ENCODE results near the gene ZNF283.
A peak's percentile ranks its signal among the peaks of the same experiment; 100 is the strongest.
"Not testable (repeated sequence)": the region's sequence is repeated elsewhere in the genome, so short reads cannot be mapped to it uniquely, and the experiment has no call there.

Gene ZNF283

GRCh38 chr19:43784981-43785808 is 41.9 kb upstream of the ZNF283 start:
- in situ Hi-C loops (cut with HindIII; ENCODE audit: low pct_unique_long_range_greater_than_20kb, low sequenced_read_pairs), result no loop called here
- DNase-seq (ENCODE audit: low read depth in 1 of 2, low spot score in 1 of 2), result peak; percentile 64 to 73
- no peak for TF ChIP-seq JUND (IDR thresholded peaks at IDR 0.05; ENCODE audit: low read depth)

- no peak for TF ChIP-seq JUND (IDR thresholded peaks at IDR 0.05; ENCODE audit: low read depth)
- in situ Hi-C loops (cut with HindIII; ENCODE audit: low pct_unique_long_range_greater_than_20kb, low sequenced_read_pairs), result no loop called here
- no peak for DNase-seq (ENCODE audit: low read depth in 1 of 2, low spot score in 1 of 2)
These were observed 40.5 kb upstream of the ZNF283 start for GRCh38 chr19:43786665-43787064.

GRCh38 chr19:43789029-43789428 is 38.1 kb upstream of the ZNF283 start:
- no peak for TF ChIP-seq JUND (IDR thresholded peaks at IDR 0.05; ENCODE audit: low read depth)
- in situ Hi-C loops (cut with HindIII; ENCODE audit: low pct_unique_long_range_greater_than_20kb, low sequenced_read_pairs), result no loop called here
- peak in 1 of 2 experiments; percentile 75 for DNase-seq (ENCODE audit: low read depth in 1 of 2, low spot score in 1 of 2)

GRCh38 chr19:43790587-43790986 is 36.5 kb upstream of the ZNF283 start:
- DNase-seq (ENCODE audit: low read depth in 1 of 2, low spot score in 1 of 2), result no peak
- in situ Hi-C loops (cut with HindIII; ENCODE audit: low pct_unique_long_range_greater_than_20kb, low sequenced_read_pairs), result no loop called here
- TF ChIP-seq JUND (IDR thresholded peaks at IDR 0.05; ENCODE audit: low read depth), result no peak

- in situ Hi-C loops (cut with HindIII; ENCODE audit: low pct_unique_long_range_greater_than_20kb, low sequenced_read_pairs), result no loop called here
- TF ChIP-seq JUND (IDR thresholded peaks at IDR 0.05; ENCODE audit: low read depth), result no peak
- DNase-seq (ENCODE audit: low read depth in 1 of 2, low spot score in 1 of 2), result no peak
These were observed 30.0 kb upstream of the ZNF283 start for GRCh38 chr19:43797118-43797517.

- in situ Hi-C loops (cut with HindIII; ENCODE audit: low pct_unique_long_range_greater_than_20kb, low sequenced_read_pairs), result no loop called here
- DNase-seq (ENCODE audit: low read depth in 1 of 2, low spot score in 1 of 2), result no peak
- TF ChIP-seq JUND (IDR thresholded peaks at IDR 0.05; ENCODE audit: low read depth), result no peak
These were observed 29.6 kb upstream of the ZNF283 start for GRCh38 chr19:43797556-43797955.

GRCh38 chr19:43798026-43798545 is 29.0 kb upstream of the ZNF283 start:
- TF ChIP-seq JUND (IDR thresholded peaks at IDR 0.05; ENCODE audit: low read depth), result no peak
- in situ Hi-C loops (cut with HindIII; ENCODE audit: low pct_unique_long_range_greater_than_20kb, low sequenced_read_pairs), result no loop called here
- no peak for DNase-seq (ENCODE audit: low read depth in 1 of 2, low spot score in 1 of 2)

- TF ChIP-seq JUND (IDR thresholded peaks at IDR 0.05; ENCODE audit: low read depth), result no peak
- in situ Hi-C loops (cut with HindIII; ENCODE audit: low pct_unique_long_range_greater_than_20kb, low sequenced_read_pairs), result no loop called here
- DNase-seq (ENCODE audit: low read depth in 1 of 2, low spot score in 1 of 2), result peak in 1 of 2 experiments; percentile 82
These were observed 28.3 kb upstream of the ZNF283 start for GRCh38 chr19:43798546-43799409.

GRCh38 chr19:43799502-43800142 is 27.5 kb upstream of the ZNF283 start:
- in situ Hi-C loops (cut with HindIII; ENCODE audit: low pct_unique_long_range_greater_than_20kb, low sequenced_read_pairs), result no loop called here
- no peak for TF ChIP-seq JUND (IDR thresholded peaks at IDR 0.05; ENCODE audit: low read depth)
- DNase-seq (ENCODE audit: low read depth in 1 of 2, low spot score in 1 of 2), result no peak

GRCh38 chr19:43802216-43802951 is 24.7 kb upstream of the ZNF283 start, which contains the start of gene LYPD5:
TSS of gene LYPD5 (minus strand) at chr19:43802447. CDS start at chr19:43802380, 67 bp downstream.
- no peak for TF ChIP-seq JUND (IDR thresholded peaks at IDR 0.05; ENCODE audit: low read depth)
- in situ Hi-C loops (cut with HindIII; ENCODE audit: low pct_unique_long_range_greater_than_20kb, low sequenced_read_pairs), result no loop called here
- DNase-seq (ENCODE audit: low read depth in 1 of 2, low spot score in 1 of 2), result no peak

- in situ Hi-C loops (cut with HindIII; ENCODE audit: low pct_unique_long_range_greater_than_20kb, low sequenced_read_pairs), result no loop called here
- no peak for TF ChIP-seq JUND (IDR thresholded peaks at IDR 0.05; ENCODE audit: low read depth)
- DNase-seq (ENCODE audit: low read depth in 1 of 2, low spot score in 1 of 2), result peak in 1 of 2 experiments; percentile 48
These were observed 22.7 kb upstream of the ZNF283 start for GRCh38 chr19:43804432-43804831.

- in situ Hi-C loops (cut with HindIII; ENCODE audit: low pct_unique_long_range_greater_than_20kb, low sequenced_read_pairs); DNase-seq (ENCODE audit: low read depth in 1 of 2, low spot score in 1 of 2): not testable (repeated sequence)
These were observed 20.7 kb upstream of the ZNF283 start for GRCh38 chr19:43806401-43806800.

Measured in T47D (cell line).